HL-60 (cell line): ENCODE data around the gene PIK3CG.

ENCODE experiments used
- CTCF ChIP-seq: IDR thresholded peaks from one replicate; pipeline ENCODE4 v1.5.1; 2011; ENCODE audit warnings: low read length, control low read depth, inconsistent platforms; ENCODE audit not compliant: insufficient read depth
- GABPA ChIP-seq: IDR thresholded peaks from 2 replicates; pipeline ENCODE4 v1.6.1; 2012; ENCODE audit warnings: low read depth
- POLR2AphosphoS5 ChIP-seq: IDR thresholded peaks from 2 replicates; pipeline ENCODE4 v1.6.1; 2012; ENCODE audit warnings: low read depth

GRCh38 chr7:106817098-106817497 lies 48.0 kb upstream of the PIK3CG start:
- no peak for TF ChIP-seq CTCF
- TF ChIP-seq POLR2AphosphoS5 = no peak
- no peak for TF ChIP-seq GABPA
